GM23338 (cell line): ENCODE results near the gene PHLDB2. TPM values are rescaled to one million over a fixed set of nuclear protein-coding genes. Genes with fewer than 3 reads are reported as not detected.

Experiments
- ATAC-seq: fragments of 200-7000 bp; cut with Tn5 transposase; 3 replicates; pipeline ENCODE4 v1.9.1; 2020
- DNase-seq: peaks from one replicate; pipeline ENCODE4 v3.0.0-alpha.2; 2015; ENCODE audit warnings: low spot score
- H2AFZ ChIP-seq: fragments of 200-600 bp; sonication (generic); 2 replicates; pipeline ENCODE4 v1.8.0; 2016; ENCODE audit warnings: antibody characterized with exemption, mild to moderate bottlenecking, moderate library complexity
- H3F3A ChIP-seq: fragments of 200-600 bp; sonication (generic); replicated peaks from 2 replicates; pipeline ENCODE4 v1.8.0; 2017; ENCODE audit warnings: antibody characterized with exemption, mixed run types, low read depth
- H3K27ac ChIP-seq: fragments of 200-600 bp; sonication (generic); 2 replicates; pipeline ENCODE4 v1.6.1; 2016; ENCODE audit warnings: low read depth
- H3K27me3 ChIP-seq: fragments of 200-600 bp; sonication (generic); 2 replicates; pipeline ENCODE4 v1.8.0; 2016; ENCODE audit warnings: mild to moderate bottlenecking, mixed run types, moderate library complexity; ENCODE audit not compliant: insufficient read depth
- H3K36me3 ChIP-seq: fragments of 200-600 bp; sonication (generic); 2 replicates; pipeline ENCODE4 v1.8.0; 2016; ENCODE audit warnings: mild to moderate bottlenecking; ENCODE audit not compliant: insufficient read depth
- H3K4me1 ChIP-seq: fragments of 200-600 bp; sonication (generic); 2 replicates; pipeline ENCODE4 v1.8.0; 2016; ENCODE audit warnings: mild to moderate bottlenecking, moderate library complexity; ENCODE audit not compliant: insufficient read depth
- H3K4me2 ChIP-seq: fragments of 200-600 bp; sonication (generic); 2 replicates; pipeline ENCODE4 v1.7.1; 2017; ENCODE audit warnings: mixed run types
- H3K4me3 ChIP-seq: fragments of 200-600 bp; sonication (generic); 2 replicates; pipeline ENCODE4 v1.6.1; 2016; ENCODE audit warnings: mixed run types
- H3K79me2 ChIP-seq: fragments of 200-600 bp; sonication (generic); replicated peaks from 2 replicates; pipeline ENCODE4 v1.8.0; 2017; ENCODE audit warnings: mild to moderate bottlenecking; ENCODE audit not compliant: insufficient read depth
- H3K9me2 ChIP-seq: fragments of 200-600 bp; sonication (generic); 2 replicates; pipeline ENCODE4 v1.8.0; 2017; ENCODE audit not compliant: insufficient read depth
- H4K20me1 ChIP-seq: fragments of 200-600 bp; sonication (generic); replicated peaks from 2 replicates; pipeline ENCODE4 v1.8.0; 2017; ENCODE audit warnings: mild to moderate bottlenecking; ENCODE audit not compliant: insufficient read depth
- H3K27ac Mint-ChIP-seq: 2 replicates; pipeline ENCODE4 v1.8.0; 2020; ENCODE audit warnings: inconsistent platforms, mild to moderate bottlenecking, moderate library complexity, mixed read lengths
- H3K27me3 Mint-ChIP-seq: 3 replicates; pipeline ENCODE4 v1.8.0; 2022; ENCODE audit warnings: low read depth, mild to moderate bottlenecking, moderate library complexity, mixed read lengths, inconsistent platforms; ENCODE audit not compliant: insufficient read depth, poor library complexity
- H3K36me3 Mint-ChIP-seq: 3 replicates; pipeline ENCODE4 v1.8.0; 2021; ENCODE audit warnings: low read depth, mild to moderate bottlenecking, inconsistent platforms, moderate library complexity, mixed read lengths
- H3K4me1 Mint-ChIP-seq: 3 replicates; pipeline ENCODE4 v1.8.0; 2020; ENCODE audit warnings: mild to moderate bottlenecking, inconsistent platforms, mixed read lengths
- H3K4me3 Mint-ChIP-seq: 3 replicates; pipeline ENCODE4 v1.8.0; 2021; ENCODE audit warnings: moderate library complexity, mild to moderate bottlenecking, inconsistent platforms, mixed read lengths
- H3K9me3 Mint-ChIP-seq: 3 replicates; pipeline ENCODE4 v1.8.0; 2020; ENCODE audit warnings: moderate library complexity, mild to moderate bottlenecking, inconsistent platforms, mixed read lengths
- CREB1 ChIP-seq: fragments of 250-450 bp; sonication (Bioruptor Pico); IDR thresholded peaks from 2 replicates; pipeline ENCODE4 v1.5.0; 2020; ENCODE audit warnings: low read depth, mild to moderate bottlenecking, moderate library complexity
- EZH2 ChIP-seq: fragments of 200-600 bp; sonication (generic); IDR thresholded peaks from one replicate; pipeline ENCODE4 v1.8.0; 2017; ENCODE audit warnings: antibody characterized with exemption, mild to moderate bottlenecking, low read depth; ENCODE audit not compliant: unreplicated experiment
- NANOG ChIP-seq: IDR thresholded peaks from 2 replicates; pipeline ENCODE4 v1.6.1; 2016; ENCODE audit warnings: antibody characterized with exemption, borderline replicate concordance
- STAT1 ChIP-seq: IDR thresholded peaks from one replicate; pipeline ENCODE4 v1.6.1; 2016; ENCODE audit warnings: antibody characterized with exemption; ENCODE audit not compliant: unreplicated experiment
- ZNF114 ChIP-seq: fragments of 250-450 bp; sonication (Bioruptor Pico); IDR thresholded peaks from 2 replicates; pipeline ENCODE4 v1.5.0; 2020; ENCODE audit warnings: mild to moderate bottlenecking, moderate library complexity
- ZNF331 ChIP-seq: fragments of 250-450 bp; sonication (Bioruptor Pico); IDR thresholded peaks from 2 replicates; pipeline ENCODE4 v1.5.0; 2020; ENCODE audit warnings: low read depth, mild to moderate bottlenecking, moderate library complexity
- ZNF462 ChIP-seq: fragments of 250-450 bp; sonication (Bioruptor Pico); IDR thresholded peaks from 2 replicates; pipeline ENCODE4 v1.5.0; 2020; ENCODE audit warnings: mild to moderate bottlenecking, moderate library complexity
- polyA plus RNA-seq: library from polyadenylated mRNA; unstranded; fragments of >200 nt; fragmentation: Nextera tagmentation; extraction: Ambion mirVana; gene quantifications from 2 replicates; pipeline ENCODE4 v1.2.1, GENCODE V29; 2016
- total RNA-seq: library from RNA; depleted of rRNA; stranded (reverse); fragments of >200 nt; shearing (Covaris generic); gene quantifications from 2 replicates; pipeline ENCODE4 v1.2.3, GENCODE V29; 2014
- TF ChIP-seq, protein P1 (sequence below), 2 experiments: fragments of 200-600 bp in 1 of 2; sonication (generic) in 1 of 2; conservative IDR thresholded peaks; 2 replicates each; pipeline versions ENCODE4 v1.5.1 to v1.6.1; 2016 to 2017; ENCODE audit warnings: antibody characterized with exemption in 2 of 2, low read depth in 2 of 2, mild to moderate bottlenecking in 2 of 2, moderate library complexity in 1 of 2

The PHLDB2 gene
- total and polyA plus RNA-seq, 2 experiments from 2014 or later: 19.5 to 33.7 TPM

DNA sequence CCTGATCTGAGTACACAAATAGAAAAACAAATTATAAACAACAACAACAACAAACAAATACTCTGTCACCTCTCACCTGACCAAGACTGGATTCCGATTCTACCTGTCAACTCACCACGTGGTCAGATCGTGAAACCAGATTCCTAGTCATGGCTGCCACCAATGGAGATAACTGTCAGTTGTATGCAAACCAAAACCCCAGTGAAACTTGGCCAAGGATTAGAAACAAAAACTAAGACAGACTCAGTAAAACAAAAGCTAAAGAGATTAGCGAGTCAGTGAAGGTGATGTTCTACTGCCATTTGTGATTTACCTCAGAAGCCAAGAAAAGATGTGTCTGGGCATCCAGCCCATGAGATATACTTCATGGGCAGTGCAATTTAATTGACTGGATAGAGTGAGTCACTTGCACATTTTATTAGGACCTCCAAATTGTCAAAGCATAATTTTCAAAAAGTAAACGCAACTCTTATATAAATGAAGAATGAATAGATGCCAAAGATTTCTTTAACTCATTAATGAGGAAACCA is 31.1 kb downstream of the PHLDB2 start:
- Mint-ChIP-seq H3K27ac (no peak overlapping the region), H3K4me1 (no peaks in the 10 kb centered on the region), H3K36me3 (peaks cover 7% of the 10 kb centered on the region; the same call in 2 of the 3 replicates), H3K9me3 (no peaks in the 10 kb centered on the region), H3K27me3 (no peaks in the 10 kb centered on the region), H3K4me3 (no peak overlapping the region)
- no peak for TF ChIP-seq STAT1
- TF ChIP-seq, protein P1, sequence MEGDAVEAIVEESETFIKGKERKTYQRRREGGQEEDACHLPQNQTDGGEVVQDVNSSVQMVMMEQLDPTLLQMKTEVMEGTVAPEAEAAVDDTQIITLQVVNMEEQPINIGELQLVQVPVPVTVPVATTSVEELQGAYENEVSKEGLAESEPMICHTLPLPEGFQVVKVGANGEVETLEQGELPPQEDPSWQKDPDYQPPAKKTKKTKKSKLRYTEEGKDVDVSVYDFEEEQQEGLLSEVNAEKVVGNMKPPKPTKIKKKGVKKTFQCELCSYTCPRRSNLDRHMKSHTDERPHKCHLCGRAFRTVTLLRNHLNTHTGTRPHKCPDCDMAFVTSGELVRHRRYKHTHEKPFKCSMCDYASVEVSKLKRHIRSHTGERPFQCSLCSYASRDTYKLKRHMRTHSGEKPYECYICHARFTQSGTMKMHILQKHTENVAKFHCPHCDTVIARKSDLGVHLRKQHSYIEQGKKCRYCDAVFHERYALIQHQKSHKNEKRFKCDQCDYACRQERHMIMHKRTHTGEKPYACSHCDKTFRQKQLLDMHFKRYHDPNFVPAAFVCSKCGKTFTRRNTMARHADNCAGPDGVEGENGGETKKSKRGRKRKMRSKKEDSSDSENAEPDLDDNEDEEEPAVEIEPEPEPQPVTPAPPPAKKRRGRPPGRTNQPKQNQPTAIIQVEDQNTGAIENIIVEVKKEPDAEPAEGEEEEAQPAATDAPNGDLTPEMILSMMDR (conservative IDR thresholded peaks at IDR 0.05; ENCODE audit: low read depth in 2 of 2): no peak
- H4K20me1 ChIP-seq: no peaks in the 10 kb centered on the region
- DNase-seq (no peak), ATAC-seq (no peak)
- 0 out of 2 replicates have a peak, but pooled peaks cover 4% of the 10 kb centered on the region for H3K4me1 ChIP-seq
- H3K4me3 ChIP-seq: no peak overlapping the region
- no peak overlapping the region for H2AFZ ChIP-seq
- no peaks in the 10 kb centered on the region for H3K9me2 ChIP-seq
- H3K4me2 ChIP-seq: no peak overlapping the region
- H3K36me3 ChIP-seq: no peaks in the 10 kb centered on the region
- H3K27me3 ChIP-seq: no peaks in the 10 kb centered on the region
- H3K27ac ChIP-seq: no peak overlapping the region
- no peaks in the 10 kb centered on the region; the same call in 1 of the 2 replicates for H3K79me2 ChIP-seq
- H3F3A ChIP-seq: no peaks in the 10 kb centered on the region

DNA sequence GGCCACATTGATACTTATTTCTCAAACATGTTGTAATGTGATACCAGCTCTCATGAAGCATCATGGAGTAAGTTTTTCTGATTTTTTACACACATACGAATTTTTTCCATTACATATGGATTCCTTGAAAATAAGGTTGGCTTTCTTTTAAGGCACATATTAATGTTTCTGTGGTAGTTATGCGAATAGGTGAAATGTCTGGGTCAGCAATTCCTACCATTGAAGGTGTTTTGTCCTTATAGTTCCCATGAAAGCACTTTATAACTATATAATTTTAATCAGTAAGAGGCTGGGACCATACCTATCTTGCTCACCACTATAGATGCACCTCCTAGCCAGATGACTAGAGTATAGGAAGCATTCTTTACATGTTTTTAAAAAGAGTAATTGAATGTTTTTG is 33.0 kb downstream of the PHLDB2 start:
- Histone ChIP-seq H3K79me2 (no peaks in the 10 kb centered on the region; the same call in 1 of the 2 replicates), H3K27me3 (no peaks in the 10 kb centered on the region), H3K4me1 (0 out of 2 replicates have a peak, but pooled peaks cover 4% of the 10 kb centered on the region), H3K9me2 (no peaks in the 10 kb centered on the region), H4K20me1 (0 out of 2 replicates have a peak, but pooled peaks cover 4% of the 10 kb centered on the region), H3K27ac (no peak overlapping the region), H3F3A (no peaks in the 10 kb centered on the region), H3K36me3 (no peaks in the 10 kb centered on the region), H2AFZ (no peak overlapping the region), H3K4me2 (no peak overlapping the region), H3K4me3 (no peak overlapping the region)
- Mint-ChIP-seq H3K36me3 (peaks cover 6% of the 10 kb centered on the region; the same call in 1 of the 3 replicates), H3K4me3 (no peak overlapping the region), H3K9me3 (no peaks in the 10 kb centered on the region), H3K27ac (no peak overlapping the region), H3K4me1 (no peaks in the 10 kb centered on the region), H3K27me3 (no peaks in the 10 kb centered on the region)
- ATAC-seq (no peak), DNase-seq (no peak)
- TF ChIP-seq NANOG (no peak), ZNF462 (CRISPR knock-in tag) (no peak), CREB1 (CRISPR knock-in tag) (no peak), ZNF114 (CRISPR knock-in tag) (no peak), EZH2 (no peak), ZNF331 (CRISPR knock-in tag) (no peak), STAT1 (no peak)
